NCI-H345 treated with DMSO at 0.1 percent for 48 hours (cell line): ENCODE data around the gene PTCD1.

Source experiments
- DNase-seq: peaks from one replicate; lab custom pipeline; 2025; ENCODE audit not compliant: unreplicated experiment; lab: John Stamatoyannopoulos, UW

The PTCD1 gene

GRCh38 chr7:99408379-99409191, 30.0 kb downstream of the PTCD1 start, which contains the start of the genes BUD31 and PDAP1:
BUD31 (plus strand) TSS chr7:99408969; CDS start chr7:99411093, 2,124 bp downstream.
PDAP1 (minus strand) TSS chr7:99408597; CDS start chr7:99408548, 49 bp downstream.
- DNase-seq: peak; percentile 76

- DNase-seq: no peak
Observed at GRCh38 chr7:99407872-99408378, 30.7 kb downstream of the PTCD1 start.

- DNase-seq: no peak
Observed at GRCh38 chr7:99406557-99406956, 32.0 kb downstream of the PTCD1 start.

GRCh38 chr7:99404977-99405320, 33.6 kb downstream of the PTCD1 start:
- DNase-seq: no peak

GRCh38 chr7:99404235-99404976, 34.2 kb downstream of the PTCD1 start:
- DNase-seq: no peak

- no peak for DNase-seq
Observed at GRCh38 chr7:99403764-99404163, 34.8 kb downstream of the PTCD1 start.

GRCh38 chr7:99402854-99403253, 35.7 kb downstream of the PTCD1 start:
- no peak for DNase-seq

- DNase-seq: no peak
Observed at GRCh38 chr7:99399597-99399996, 39.0 kb downstream of the PTCD1 start.

GRCh38 chr7:99398891-99399445, 39.6 kb downstream of the PTCD1 start:
- no peak for DNase-seq

GRCh38 chr7:99397297-99397983, 41.2 kb downstream of the PTCD1 start:
- no peak for DNase-seq

- no peak for DNase-seq
Observed at GRCh38 chr7:99396418-99397296, 41.9 kb downstream of the PTCD1 start.

- DNase-seq: no peak
Observed at GRCh38 chr7:99395616-99396327, 42.8 kb downstream of the PTCD1 start.

GRCh38 chr7:99394188-99394502, 44.5 kb downstream of the PTCD1 start:
- DNase-seq: no peak

GRCh38 chr7:99393355-99394187, 45.0 kb downstream of the PTCD1 start:
- DNase-seq: no peak

- peak; percentile 30 for DNase-seq
Observed at GRCh38 chr7:99392659-99393354, 45.8 kb downstream of the PTCD1 start.

GRCh38 chr7:99392046-99392445, 46.6 kb downstream of the PTCD1 start:
- DNase-seq: no peak

GRCh38 chr7:99390941-99391602, 47.5 kb downstream of the PTCD1 start:
- DNase-seq: no peak

- no peak for DNase-seq
Observed at GRCh38 chr7:99389772-99390171, 48.8 kb downstream of the PTCD1 start.
